Measurements from ENCODE around the gene TXLNG.

Gene TXLNG

DNA sequence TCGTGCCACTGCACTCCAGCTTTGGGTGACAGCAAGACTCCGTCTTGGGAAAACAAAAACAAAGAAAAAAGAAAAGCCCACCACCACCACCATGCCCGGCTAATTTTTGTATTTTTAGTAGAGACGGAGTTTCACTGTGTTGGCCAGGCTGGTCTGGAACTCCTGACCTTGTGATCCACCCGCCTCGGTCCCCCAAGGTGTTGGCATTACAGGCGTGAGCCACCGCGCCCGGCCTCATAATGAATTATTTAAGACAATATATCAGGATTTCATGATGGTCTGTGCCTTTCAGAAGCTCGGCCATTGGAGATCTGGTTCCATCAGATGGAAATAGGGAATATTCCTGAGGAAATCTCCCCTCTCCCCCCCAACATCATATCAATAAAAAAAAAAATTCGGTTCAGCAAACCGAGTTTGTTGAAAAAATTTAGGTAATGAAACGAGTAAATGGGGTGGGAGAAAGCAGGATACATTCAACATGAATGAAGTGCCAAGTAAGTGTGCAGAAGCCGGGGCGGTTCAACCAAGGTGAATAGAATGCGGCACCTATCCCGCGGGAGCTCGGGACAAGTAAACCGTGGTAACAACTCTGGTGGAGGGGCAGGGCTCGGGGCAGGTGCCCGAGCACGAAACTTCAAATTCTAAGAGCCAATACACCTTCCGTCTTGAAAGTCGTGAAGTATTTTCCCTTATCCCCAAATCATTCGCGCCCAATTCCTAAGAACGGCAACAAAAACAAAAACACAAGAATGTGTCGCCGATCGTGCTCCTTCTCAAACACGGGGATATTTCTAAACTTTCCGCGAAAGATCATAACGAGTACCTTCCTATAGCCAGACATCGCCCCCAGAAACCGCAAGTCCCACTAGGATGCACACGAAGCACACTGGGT is 773 bp upstream of the TXLNG start:
- no peak for DNase-seq

DNA sequence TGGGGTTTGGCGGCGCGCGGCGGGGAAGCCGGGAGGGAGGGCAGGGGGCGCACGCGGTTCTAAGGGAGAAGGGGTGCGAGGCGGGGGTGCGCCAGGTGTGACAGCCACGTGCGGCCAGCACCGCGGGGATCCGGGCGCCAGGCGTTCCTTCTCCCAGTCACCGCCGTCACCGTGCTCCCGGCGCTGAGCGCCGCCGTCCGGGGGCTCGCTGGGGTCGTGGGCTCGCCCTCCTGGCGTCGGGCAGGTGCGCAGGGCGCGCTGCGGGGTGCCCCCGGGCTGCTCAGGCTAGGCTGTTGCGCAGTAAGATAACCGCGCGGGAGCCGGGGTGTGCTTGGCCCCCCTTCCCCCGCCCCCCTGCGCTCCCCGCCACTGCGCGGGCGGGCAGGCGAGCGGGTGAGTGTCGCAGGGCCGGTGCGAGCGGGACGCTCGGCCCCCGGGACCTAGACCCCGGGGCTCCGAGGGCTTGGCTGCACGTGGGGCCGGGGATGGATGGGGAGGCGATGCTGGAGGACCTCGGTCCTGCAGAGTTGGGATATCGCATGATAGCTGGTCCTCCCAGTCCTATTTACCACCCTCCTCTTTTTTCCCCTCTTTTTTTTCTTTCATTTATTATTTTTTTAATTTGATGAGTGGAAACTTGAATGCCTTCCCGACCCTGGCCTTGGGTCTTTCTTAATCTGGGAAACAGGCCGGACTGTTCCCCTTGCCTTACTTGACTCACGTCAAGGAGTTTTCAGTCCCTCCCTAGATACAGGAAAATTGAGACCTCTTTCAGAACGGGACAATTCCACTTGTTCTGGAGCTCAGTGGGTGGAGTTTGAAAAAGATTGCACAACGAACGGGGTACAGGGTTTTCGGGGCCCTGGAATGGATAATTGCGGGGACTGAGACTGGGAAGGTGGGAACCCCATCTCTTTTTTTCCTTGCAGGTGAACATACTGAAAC is 797 bp downstream of the TXLNG start:
- no peak for DNase-seq

DNA sequence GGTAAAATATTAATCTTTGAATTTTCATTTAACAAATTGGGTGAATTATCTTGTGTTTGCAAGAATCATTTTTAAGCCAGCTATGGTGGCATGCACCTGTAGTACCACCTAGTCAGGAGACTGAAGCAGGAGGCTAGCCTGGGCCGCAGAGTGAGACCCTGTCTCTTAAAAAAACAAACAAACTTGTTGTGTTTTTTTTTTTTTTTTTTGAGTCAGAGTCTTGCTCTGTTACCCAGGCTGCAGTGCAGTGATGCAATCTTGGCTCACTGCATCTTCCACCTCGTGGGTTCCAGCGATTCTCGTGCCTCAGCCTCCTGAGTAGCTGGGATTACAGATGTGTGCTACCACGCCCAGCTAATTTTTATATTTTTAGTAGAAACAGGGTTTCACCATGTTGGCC is 2.2 kb downstream of the TXLNG start:
- DNase-seq: no peak

GRCh38 chrX:16796298-16796697 is 10.0 kb downstream of the TXLNG start:
- no peak for DNase-seq

DNA sequence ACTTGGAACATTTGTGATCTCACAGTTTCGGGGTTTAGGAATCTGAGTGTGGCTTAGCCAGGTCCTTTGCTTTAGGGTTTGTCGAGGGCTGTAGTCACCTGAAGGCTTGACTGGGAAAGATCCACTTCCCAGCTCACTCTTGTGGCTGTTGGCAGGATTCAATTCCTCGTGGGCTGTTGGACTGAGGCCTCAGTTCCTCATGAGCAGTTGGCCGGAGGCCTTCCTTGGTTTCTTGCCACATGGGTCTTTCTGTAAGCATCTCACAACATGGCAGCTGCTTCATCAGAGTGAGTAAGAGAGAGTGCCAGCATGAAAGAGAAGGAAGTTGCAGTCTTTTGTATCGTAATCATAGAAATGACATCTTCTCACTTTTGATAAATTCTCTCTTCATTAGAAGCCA is 11.1 kb downstream of the TXLNG start:
- DNase-seq: peak; percentile 9 to 35

GRCh38 chrX:16797841-16798240 is 11.6 kb downstream of the TXLNG start:
- DNase-seq: no peak

- DNase-seq: no peak
Observed at GRCh38 chrX:16804923-16805464, 18.7 kb downstream of the TXLNG start.

DNA sequence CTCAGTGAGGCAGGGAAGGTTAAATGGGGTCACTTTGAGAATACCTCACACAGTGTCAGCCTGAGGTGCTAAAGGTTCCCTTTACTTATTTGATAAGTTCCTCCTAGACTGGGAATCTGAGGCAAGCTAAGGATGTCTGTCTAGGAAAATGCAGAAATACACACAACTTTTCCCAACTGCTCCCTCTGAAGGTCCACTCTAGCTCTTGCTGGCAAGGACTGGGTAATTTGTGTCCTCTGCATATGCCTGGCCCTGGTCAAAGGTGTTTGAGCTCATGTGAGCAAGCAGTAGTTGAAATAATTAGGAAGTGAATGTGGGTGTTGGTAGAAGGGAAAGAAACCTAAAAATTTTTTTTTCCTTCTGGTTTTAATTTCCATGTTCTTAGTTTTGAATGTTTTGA is 21.3 kb downstream of the TXLNG start:
- DNase-seq: peak in 1 of 2 donors; percentile 22

GRCh38 chrX:16807976-16808542 is 21.8 kb downstream of the TXLNG start:
- DNase-seq: peak; percentile 44 to 52

DNA sequence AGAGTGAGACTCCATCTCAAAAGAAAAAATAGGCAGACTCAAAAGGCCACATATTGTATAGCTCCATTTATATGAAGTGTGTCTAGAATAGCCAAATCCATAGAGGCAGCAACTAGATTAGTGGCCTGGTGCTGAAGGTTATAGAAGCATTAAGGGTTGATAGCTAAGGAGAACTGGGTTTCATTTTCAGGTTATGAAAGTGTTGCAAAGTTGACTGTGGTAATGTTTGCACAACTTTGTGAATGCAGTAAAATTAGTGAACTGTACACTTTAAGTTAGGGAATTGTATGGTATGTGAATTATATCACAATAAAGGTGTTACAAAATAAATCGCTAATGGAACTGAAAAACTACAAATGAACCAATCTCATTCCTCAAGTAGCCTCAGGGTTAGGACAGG is 28.3 kb downstream of the TXLNG start:
- DNase-seq: peak in 1 of 2 donors; percentile 9

- DNase-seq: no peak
Observed at GRCh38 chrX:16819634-16820033, 33.4 kb downstream of the TXLNG start.

DNA sequence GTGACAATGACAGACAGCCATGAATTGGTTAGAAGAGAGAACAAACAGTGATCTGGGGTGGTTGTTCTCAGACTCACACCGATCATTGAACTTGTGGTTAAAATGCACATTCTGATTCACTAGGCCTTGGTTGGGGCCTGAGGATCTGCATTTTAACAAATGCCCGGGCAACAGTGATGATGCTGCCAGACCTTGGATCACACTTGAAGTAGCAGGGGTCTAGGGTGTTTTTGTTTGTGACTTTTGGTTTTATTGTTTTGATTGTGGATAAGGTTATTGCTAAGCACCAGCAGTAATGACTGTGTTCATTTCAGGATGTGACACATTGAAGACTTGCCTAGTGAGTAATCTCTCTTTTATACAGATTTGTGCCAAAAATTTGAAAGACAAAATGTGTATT is 36.5 kb downstream of the TXLNG start:
- DNase-seq: no peak

- DNase-seq: no peak
Observed at GRCh38 chrX:16825264-16826035, 39.2 kb downstream of the TXLNG start.

DNA sequence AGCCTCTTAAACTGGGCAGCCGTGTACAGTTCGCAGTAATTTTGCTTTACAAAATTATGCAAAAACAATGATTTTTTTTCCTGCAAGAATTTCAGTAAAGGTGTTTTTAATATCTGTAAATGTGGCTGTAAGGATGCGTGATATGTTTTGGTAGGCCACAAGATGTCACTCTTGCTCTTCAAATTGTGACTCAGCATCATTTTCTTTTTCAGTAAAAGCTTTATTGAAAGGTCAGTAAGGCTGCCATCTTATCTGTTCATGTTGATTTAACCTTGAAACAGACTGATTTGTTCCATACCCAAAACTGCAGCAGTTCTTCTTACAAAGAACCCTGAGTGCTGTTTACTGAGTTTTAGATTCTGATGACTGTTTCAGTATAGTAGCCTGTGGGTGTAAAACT is 39.9 kb downstream of the TXLNG start:
- DNase-seq: peak in 1 of 2 donors; percentile 33

DNA sequence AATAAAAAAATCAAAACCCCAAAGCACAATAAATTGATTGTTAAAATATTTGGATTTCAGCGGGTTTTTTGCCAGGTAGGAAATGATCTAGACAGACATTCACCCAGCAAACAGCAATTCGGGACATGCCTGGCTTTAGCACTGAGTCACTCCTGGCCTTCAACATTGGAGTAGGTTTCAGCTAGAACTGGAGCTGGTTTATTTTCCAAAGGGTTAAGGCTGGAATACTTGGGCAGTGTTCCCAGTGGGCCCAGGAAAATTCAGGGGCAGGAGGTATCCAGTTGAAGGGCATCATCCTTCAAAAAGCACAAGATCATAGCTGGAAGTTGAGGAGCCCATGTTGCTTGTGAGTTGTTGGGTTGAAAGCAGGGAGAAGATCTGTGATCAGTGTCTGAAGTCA is 41.0 kb downstream of the TXLNG start:
- DNase-seq: no peak

DNA sequence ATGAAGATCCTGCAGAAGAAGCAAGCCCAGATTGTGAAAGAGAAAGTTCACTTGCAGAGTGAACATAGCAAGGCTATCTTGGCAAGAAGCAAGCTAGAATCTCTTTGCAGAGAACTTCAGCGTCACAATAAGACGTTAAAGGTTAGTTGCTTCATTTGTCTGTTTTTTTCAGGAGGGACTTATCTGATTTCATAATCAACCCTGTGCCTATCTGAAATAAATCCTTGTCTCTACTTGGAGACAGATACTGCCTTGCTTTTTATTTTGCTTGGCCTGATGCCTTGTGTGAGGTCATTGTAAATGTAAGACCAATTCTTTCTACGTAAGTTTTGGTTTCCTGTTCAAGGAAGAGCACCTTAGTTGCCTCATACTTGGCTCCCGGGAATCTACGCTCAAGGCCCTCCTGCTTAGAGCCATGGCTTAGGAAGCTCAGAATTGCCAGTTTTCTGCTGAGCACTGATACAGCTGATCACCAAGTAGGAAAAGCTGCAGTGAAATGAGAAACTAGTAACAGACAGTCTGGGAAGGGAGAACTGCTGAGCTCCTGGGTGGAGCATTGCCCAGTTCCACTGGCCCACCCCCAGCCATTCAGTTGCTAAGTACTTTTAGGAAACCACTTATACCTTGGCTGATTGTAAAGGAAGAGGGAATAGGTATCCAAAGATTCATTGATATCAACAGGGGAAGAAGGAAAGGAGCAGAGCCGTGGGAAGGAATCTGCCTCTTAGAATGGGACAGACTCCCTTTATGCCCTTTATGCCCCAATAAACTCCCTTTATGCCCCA is 42.0 kb downstream of the TXLNG start:
- DNase-seq: no peak

- no peak for DNase-seq
Observed at GRCh38 chrX:16832301-16832700, 46.0 kb downstream of the TXLNG start.

- no peak for DNase-seq
Observed at GRCh38 chrX:16834806-16835205, 48.5 kb downstream of the TXLNG start.

DNA sequence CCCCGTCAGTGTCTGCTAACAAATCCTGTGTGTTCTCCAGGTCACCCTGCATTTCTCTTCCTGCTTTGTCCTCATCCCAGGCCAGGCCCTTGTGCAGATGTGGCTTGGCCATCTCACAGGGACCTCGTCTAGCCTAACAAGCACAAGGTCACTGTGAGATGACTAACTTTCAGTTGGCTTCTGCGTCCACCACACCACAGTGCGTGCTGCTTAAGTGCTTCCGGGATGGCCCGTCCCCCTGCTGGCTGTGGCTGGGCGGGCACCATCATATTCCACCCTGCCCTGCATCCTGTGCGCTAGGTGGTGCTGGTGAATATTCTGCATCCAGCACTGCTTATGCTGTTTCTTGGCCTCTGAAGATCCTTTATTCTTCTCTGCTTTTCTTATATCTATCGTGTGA is 50.1 kb downstream of the TXLNG start:
- peak in 1 of 2 donors; percentile 4 for DNase-seq

GRCh38 chrX:16838202-16839066 is 52.2 kb downstream of the TXLNG start:
- DNase-seq: peak in 1 of 2 donors; percentile 2

Measured in inflammatory macrophage treated with lipopolysaccharide for 1 hour (primary cell).